ENCODE results near the gene FXYD2. TPM values are rescaled to one million over a fixed set of nuclear protein-coding genes. Genes with fewer than 3 reads are reported as not detected.
"Not testable (repeated sequence)": the region's sequence is repeated elsewhere in the genome, so short reads cannot be mapped to it uniquely, and the experiment has no call there.

The FXYD2 gene
- total RNA-seq, 4 donors from 2014 or later: 0.19 to 0.95 TPM; not detected in 2

DNA sequence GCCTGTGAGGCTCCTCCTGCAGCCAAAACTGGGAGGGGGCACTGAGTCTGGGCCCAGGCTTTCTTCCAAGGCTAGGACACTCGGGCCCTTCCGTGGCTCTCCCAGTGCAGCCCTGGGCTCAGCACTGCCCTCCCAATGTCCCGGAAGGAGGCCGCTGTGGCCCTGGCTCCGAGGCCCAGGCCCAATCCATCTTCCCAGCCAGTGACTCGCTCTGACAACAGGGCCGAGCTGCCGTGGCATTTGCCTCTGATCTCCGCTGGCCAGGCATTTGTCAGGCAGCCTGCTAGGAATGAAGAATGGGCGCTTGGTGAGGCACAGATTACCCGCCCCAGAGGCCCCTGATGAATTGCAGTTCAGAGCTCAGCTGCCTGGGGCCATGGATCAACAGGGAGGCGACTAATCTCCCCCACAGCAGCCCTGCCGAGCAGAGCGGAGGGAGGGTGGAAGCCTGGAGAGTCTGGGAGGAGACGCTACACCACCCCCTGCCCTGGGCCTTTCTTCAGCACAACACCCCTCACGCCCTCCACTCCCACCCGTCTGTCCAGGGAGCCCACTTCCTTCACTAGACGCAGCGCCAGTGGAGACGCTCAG is 8.3 kb downstream of the FXYD2 start:
- TF ChIP-seq, protein P1, sequence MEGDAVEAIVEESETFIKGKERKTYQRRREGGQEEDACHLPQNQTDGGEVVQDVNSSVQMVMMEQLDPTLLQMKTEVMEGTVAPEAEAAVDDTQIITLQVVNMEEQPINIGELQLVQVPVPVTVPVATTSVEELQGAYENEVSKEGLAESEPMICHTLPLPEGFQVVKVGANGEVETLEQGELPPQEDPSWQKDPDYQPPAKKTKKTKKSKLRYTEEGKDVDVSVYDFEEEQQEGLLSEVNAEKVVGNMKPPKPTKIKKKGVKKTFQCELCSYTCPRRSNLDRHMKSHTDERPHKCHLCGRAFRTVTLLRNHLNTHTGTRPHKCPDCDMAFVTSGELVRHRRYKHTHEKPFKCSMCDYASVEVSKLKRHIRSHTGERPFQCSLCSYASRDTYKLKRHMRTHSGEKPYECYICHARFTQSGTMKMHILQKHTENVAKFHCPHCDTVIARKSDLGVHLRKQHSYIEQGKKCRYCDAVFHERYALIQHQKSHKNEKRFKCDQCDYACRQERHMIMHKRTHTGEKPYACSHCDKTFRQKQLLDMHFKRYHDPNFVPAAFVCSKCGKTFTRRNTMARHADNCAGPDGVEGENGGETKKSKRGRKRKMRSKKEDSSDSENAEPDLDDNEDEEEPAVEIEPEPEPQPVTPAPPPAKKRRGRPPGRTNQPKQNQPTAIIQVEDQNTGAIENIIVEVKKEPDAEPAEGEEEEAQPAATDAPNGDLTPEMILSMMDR (IDR thresholded peaks at IDR 0.05): no peak
- no peak for TF ChIP-seq POLR2A (IDR thresholded peaks at IDR 0.05)
- H3K4me3 ChIP-seq: peak overlapping the region in 1 of 4 donors; percentile 50
- H3K4me1 ChIP-seq: peaks cover 17 to 45% (median 30%) of the 10 kb centered on the region in 3 donors
- no peaks in the 10 kb centered on the region for H3K36me3 ChIP-seq
- H3K27ac ChIP-seq: peak overlapping the region; percentile 55 to 83 (median 71)
- H3K27me3 ChIP-seq: no peaks in the 10 kb centered on the region
- no peaks in the 10 kb centered on the region for H3K9me3 ChIP-seq
- DNase-seq: no peak
- intact Hi-C loops (cut with DNase I): loop anchor here (10.0 kb wide), 1 partner anchor 391 kb away; no protein-coding TSS in a partner anchor
- WGBS, 2 donors: 50 to 82% methylated on average over 4 to 9 of the region's 20 CpGs

DNA sequence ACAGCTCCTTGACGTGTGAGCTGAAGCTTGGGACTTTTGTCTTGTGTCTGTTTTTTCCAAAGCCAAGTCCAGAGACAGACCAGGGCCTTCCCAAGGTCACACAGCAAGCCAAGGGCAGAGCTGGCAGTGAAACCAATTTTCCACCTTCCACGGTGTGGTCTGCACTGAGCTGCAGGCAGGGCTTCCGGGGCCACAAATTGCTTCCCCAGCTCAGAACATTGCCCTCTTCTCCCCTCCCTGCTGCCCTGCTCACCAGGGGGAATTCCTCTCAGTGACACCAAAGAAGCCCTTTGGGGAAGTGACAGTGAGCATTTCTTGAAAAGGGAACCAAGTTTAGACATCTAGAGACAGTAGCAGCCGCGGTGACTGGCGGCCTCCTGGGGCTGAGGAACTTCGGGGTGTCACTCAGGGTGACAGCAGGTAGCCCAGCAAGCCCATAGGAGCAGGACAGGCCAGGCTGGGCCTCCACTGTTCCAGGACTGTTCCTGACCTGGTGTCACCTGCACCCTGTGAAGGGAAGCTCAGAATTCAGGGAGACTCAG is 9.2 kb downstream of the FXYD2 start:
- peak; percentile 37 for DNase-seq
- Histone ChIP-seq H3K4me1 (peaks cover 17 to 45% (median 30%) of the 10 kb centered on the region in 3 donors), H3K4me3 (peak overlapping the region in 1 of 4 donors; percentile 16), H3K36me3 (no peaks in the 10 kb centered on the region), H3K27ac (peak overlapping the region; percentile 55 to 83 (median 71)), H3K27me3 (no peaks in the 10 kb centered on the region), H3K9me3 (no peaks in the 10 kb centered on the region)
- intact Hi-C loops (cut with DNase I): loop anchor here (10.0 kb wide), 1 partner anchor 391 kb away; no protein-coding TSS in a partner anchor
- TF ChIP-seq, protein P1 (IDR thresholded peaks at IDR 0.05): no peak
- WGBS, 2 donors: 59 to 60% methylated on average over 2 to 7 of the region's 7 CpGs

DNA sequence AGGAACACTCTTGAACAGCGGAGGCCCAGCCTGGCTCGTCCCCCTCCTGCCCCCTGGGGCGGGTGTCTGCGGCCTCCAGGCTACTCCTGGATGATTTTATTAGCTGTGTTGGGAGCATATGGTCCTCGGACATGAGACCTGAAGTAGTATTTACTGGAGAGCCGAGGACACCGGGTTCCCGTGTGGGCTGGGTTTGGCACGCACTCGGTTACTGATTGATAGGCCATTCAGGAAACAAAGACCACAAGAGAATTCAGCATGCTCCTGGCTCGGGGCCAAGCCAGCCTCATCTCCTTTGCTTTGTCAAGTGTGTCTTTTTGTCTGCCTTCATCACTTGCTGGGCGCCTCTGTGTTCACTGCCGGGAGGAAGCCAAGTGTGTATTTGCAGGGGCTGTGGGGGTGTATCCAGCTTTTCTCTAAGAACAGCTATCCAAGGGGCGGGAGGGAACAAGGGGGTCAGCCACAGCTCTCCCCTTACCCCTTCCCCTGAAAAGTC is 9.7 kb downstream of the FXYD2 start:
- H3K36me3 ChIP-seq: no peaks in the 10 kb centered on the region
- no peak for DNase-seq
- no peaks in the 10 kb centered on the region for H3K9me3 ChIP-seq
- WGBS, 2 donors: 29 to 50% methylated on average over 5 to 7 of the region's 14 CpGs
- intact Hi-C loops (cut with DNase I): loop anchor here (10.0 kb wide), 1 partner anchor 390 kb away; no protein-coding TSS in a partner anchor
- H3K27me3 ChIP-seq: peaks cover 0 to 4% (median 0%) of the 10 kb centered on the region in 4 donors
- peaks cover 17 to 45% (median 30%) of the 10 kb centered on the region in 3 donors for H3K4me1 ChIP-seq
- H3K4me3 ChIP-seq: peak overlapping the region in 1 of 4 donors; percentile 16
- H3K27ac ChIP-seq: peak overlapping the region; percentile 55 to 83 (median 71)
- no peak for TF ChIP-seq POLR2A (IDR thresholded peaks at IDR 0.05)
- TF ChIP-seq, protein P1 (IDR thresholded peaks at IDR 0.05): no peak

DNA sequence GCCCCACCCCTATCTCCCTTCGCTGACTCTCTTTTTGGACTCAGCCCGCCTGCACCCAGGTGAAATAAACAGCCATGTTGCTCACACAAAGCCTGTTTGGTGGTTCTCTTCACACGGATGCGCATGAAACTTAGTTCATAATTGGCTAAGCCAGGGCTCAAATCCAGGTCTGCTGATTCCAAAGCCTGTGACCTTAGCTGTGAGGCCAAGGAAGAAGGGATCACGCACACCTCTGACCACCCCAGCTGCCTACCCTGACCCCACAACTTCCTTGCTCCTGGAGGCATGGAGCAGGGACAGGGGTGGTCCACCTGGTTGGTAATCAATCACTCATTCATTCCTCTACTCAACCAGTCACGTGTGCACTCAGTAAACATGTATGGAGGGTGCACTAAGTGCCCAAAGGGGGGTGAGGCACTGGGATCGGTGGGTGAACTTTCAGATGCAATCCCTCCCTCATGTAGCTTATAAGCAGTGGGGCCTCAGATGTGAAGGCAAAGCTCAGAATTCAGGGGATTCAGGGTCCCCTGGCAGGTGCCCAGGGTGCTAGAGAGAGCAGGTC is 10.3 kb downstream of the FXYD2 start:
- TF ChIP-seq, protein P1 (IDR thresholded peaks at IDR 0.05): no peak
- no peak for TF ChIP-seq POLR2A (IDR thresholded peaks at IDR 0.05)
- Histone ChIP-seq H3K9me3 (no peaks in the 10 kb centered on the region), H3K4me3 (no peak overlapping the region), H3K27ac (peak overlapping the region; percentile 55 to 83 (median 71)), H3K36me3 (no peaks in the 10 kb centered on the region), H3K27me3 (peaks cover 0 to 9% (median 0%) of the 10 kb centered on the region in 4 donors), H3K4me1 (peaks cover 17 to 49% (median 30%) of the 10 kb centered on the region in 3 donors)
- DNase-seq: no peak
- 81 to 87% methylated on average over 3 to 6 of the region's 7 CpGs for WGBS, 2 donors
- intact Hi-C loops (cut with DNase I): loop anchor here (10.0 kb wide), 1 partner anchor 389 kb away; no protein-coding TSS in a partner anchor

DNA sequence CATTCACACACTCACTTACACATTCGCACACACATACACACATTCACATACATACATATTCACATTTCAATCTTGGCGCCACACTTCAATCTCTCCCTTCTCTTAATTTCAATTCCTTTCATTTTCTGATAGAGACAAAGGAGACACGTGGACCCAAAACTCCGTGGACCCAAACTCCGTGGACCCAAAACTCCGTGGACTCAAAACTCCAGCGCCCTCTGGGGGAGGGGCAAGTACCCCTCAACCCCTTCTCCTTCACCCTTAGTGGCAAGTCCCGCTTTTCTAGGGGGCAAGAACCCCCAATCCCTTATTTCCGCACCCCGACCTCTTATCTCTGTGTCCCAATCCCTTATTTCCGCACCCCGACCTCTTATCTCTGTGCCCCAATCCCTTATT is 14.5 kb downstream of the FXYD2 start:
- not testable (repeated sequence) for H3K36me3 ChIP-seq, H3K9me3 ChIP-seq, H3K4me3 ChIP-seq, DNase-seq
- intact Hi-C loops (cut with DNase I): loop anchor here (10.0 kb wide), 1 partner anchor 385 kb away; no protein-coding TSS in a partner anchor
- 83 to 96% methylated on average over 12 of the region's 12 CpGs for WGBS, 2 donors
- Histone ChIP-seq H3K4me1 (peaks cover 0 to 37% (median 6%) of the 10 kb centered on the region in 3 donors), H3K27ac (peak overlapping the region in 1 of 4 donors; percentile 71), H3K27me3 (peaks cover 0 to 31% (median 0%) of the 10 kb centered on the region in 4 donors)
